ENCODE measurements around the gene METTL21C.
A peak's percentile ranks its signal among the peaks of the same experiment; 100 is the strongest.

METTL21C gene

DNA sequence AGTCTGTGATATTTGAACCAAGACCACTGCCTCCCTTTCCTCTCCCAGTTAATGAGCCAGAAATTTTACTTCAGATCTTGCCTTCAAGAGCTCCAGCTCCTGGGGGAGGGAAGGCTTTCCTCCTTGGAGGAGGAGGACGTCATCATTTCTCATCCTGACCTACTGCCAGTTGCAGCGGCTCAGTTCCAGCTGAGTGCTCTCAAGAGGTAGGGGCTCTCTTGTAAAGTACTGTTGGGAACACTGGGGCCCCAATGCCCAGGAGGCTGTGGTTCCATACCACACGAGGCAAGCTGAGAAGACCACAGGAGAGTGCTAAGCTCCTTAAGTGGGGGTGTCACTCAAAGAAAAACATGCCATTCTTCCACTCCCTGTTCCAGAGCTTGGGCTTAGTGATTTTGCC lies 36.2 kb downstream of the METTL21C start:
- FAIRE-seq: no peak

DNA sequence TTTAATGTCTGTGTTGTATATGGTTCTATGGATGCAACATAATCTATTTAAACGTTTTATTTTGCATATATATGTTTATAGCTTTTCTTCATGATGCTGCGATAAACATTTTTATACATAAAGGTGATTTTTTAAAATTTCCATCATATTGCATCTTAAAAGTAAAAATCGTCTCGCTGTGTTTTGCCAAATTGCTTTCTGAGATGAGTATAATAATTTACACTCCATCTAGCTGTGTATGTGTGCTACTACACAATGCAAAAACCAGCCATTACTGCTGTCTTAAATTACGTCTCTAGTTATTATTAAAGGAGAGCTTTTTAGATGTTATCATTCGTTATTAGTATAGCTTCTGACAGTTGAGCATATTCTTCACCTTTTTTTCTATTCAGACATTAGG lies 37.2 kb downstream of the METTL21C start:
- FAIRE-seq: peak; percentile 8

DNA sequence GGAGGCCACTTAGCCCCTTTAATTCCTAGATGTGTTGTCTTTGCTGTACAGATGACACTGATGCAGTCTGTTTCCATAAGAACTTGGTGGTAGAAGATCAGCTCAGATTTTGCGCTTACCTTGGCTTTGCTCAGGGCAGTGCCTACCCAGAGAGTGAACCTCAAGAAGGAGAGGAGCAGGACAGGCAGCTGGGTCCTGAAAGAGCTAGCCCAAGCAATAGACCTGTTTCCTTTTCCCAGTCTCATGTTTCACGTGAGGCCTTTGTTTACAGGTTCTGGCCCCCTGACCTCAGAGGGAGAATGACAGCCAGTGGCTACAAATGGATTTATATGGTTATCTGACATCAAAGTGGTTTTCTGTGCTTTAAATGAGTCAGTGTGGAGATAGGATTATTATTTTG lies 40.1 kb downstream of the METTL21C start:
- FAIRE-seq: no peak

DNA sequence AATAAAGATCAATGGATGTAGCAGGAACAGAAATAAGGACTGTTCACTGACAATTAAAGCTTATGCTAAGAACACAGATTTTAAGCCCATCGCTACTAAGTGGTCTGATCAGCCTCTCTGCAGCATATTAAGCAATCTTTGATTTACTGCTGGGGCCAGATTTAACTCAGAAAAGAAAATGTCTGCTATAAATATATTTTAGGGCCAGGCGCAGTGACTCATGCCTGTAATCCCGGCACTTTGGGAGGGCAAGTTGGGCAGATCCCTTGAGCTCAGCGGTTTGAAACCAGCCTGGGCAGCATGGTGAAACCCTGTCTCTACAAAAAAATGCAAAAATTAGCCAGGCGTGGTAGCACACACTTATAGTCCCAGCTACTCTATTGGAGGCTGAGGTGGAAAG lies 43.0 kb downstream of the METTL21C start:
- no peak for FAIRE-seq

DNA sequence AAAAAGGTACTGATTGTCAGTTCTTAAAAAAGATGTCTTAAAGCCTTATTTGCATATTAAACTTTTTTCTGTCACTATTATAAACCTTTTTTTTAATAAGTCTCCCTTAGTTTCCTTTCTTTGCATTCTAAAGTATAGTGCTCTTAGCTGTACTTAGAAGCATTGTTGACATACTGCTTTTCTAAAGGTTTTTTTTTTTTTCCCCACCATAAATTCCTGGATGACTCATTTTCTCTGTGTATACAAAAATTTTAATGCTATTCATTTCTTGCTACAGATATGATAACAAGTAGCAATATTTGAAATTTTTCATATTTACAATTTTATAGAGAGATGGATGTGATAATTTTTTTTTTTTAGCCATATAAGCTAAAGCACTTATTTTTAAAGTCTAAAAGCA lies 43.5 kb downstream of the METTL21C start:
- FAIRE-seq: peak; percentile 21

DNA sequence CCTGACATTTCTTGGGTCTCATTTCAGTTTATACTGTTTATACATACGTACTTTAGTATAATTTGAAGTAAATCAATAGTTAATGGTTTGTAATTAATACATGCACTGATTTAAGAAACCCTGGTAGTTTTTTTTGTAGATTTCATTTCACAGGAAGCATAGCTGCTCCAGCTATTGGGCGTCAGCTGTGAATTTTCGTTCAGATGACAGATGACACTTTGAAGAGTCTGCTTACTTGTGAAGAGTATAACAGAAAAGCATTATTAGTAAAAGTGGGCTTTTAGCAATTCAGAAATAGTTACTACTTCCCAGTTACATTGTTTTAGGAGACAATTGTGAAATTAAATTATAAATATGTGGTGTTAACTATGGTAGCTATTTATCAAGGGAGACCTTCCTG lies 44.4 kb downstream of the METTL21C start:
- no peak for FAIRE-seq

DNA sequence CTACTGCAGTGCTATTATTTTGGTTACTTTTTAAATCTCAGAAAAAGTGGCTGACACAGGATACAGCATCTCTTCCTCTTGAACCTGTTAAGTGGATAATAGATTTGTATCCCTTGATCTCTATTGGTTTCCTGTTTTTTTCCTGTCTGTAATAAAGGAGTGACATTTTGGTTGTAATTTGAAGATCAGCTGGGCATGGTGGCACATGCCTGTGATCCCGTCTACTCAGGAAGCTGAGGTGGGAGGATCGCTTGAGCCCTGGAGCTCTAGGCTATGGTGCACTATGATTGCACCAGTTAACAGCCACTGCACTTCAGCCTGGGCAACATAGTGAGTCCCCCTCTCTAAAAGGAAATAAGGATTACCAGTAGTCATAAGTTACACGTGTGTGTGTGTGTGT lies 46.8 kb downstream of the METTL21C start:
- no peak for FAIRE-seq

DNA sequence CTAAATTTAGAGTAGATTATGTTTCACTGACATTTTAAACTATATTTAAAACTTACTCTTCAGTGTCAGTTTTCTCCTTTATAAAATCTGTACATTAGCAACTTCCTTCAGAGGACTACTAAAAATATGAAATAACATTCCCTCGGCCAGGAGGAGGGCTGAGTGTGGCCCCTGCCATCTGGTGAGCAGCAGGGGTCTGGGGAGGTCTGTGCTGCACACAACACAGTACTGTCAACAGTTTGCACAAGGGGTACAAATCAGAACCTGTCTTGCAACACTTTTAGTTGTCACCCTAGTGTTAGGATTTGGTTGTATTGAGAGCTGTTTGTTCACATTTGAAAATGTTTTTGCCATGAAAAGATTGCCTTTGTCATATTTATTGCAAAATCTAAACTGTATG lies 49.1 kb downstream of the METTL21C start:
- FAIRE-seq: no peak

DNA sequence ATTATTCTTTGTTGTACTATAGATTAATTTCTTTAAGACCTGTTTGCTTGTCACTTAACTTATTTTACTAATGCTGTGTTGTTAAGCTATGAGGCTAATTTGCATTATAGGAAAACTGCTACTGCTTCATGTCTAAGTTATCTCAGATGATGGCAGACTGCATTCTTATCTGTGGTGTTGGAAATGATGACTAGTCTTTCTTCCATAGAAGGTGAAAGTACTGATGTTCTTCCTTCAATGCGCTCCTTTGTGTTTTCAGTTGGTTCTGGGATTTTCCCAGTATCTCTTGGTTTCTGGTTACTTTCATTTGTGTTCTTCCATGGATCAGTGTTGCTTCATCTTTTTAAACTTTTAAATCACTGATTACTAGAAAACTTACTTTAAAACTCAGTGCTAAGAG lies 51.2 kb downstream of the METTL21C start:
- no peak for FAIRE-seq

DNA sequence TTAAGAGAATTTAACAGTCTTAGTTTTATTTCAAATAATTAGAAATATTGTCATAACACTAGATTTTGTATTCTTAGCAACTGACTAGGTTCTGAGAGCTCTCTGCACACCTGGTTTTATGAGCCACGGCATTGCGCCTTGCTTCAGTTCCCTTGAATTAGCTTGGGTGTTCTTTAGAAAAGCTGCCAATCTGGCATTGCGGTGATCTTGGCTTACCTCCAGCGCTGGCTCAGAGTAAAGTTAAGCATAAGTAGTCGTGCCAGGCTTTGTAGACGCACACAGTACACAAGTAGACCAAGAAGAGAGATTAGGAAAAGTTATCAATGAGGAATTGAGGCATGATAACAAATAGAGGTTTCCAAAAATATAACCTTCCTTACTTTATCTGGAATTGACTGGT lies 52.4 kb downstream of the METTL21C start:
- FAIRE-seq: no peak

DNA sequence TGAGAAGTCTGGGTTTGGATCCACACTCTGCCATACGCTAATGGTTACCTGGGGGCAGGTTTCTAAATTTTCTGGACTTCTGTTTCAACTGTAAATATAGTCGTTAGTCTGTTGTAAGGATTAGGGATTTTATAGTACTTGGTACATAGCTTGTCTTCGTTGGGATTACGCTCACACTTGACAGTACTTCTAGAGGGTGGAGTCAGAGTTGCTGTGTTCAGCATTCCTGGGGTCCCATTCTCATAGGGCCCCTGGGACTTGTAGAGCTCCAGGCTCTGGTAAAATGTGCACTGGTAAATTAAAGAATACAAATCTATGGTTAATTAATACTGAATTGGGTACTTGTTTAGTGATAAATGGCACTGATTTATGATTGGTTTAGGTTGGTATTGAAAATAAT lies 52.8 kb downstream of the METTL21C start:
- FAIRE-seq: no peak

DNA sequence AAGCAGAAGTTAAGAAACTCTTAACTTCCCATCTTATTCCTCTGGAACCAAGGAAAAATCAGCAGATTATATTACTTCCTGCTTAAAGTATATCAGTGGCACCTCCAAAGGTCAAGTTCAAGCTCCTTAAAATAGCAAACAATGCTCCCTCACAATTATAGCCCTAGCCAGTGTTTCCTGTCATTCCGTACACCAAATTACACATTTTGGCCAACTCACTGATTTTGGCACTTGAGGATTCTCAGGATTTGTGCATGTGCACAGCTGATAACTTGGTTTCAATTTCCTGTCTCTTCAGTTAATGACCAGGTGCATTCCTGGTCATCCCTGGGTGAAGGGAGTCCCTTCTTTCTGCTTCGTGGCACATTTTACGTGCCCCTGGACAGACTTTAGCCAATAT lies 56.1 kb downstream of the METTL21C start:
- FAIRE-seq: no peak

Data from G401.6 (cell line).